HepG2 (cell line): Measurements from ENCODE around the gene LRRC34. TPM values are rescaled to one million over a fixed set of nuclear protein-coding genes. Genes with fewer than 3 reads are reported as not detected.

ENCODE experiments used
- ATAC-seq: fragments of 200-7000 bp; cut with Tn5 transposase; 3 replicates; pipeline ENCODE4 v1.9.1; 2020; ENCODE audit warnings: mild to moderate bottlenecking, moderate library complexity
- BruUV-seq: library from RNA; stranded (reverse); fragments of 400-500 nt; replicated peaks from 2 replicates; lab custom pipeline; 2021; lab: Mats Ljungman, UMichigan
- CTCF ChIA-PET: fragments of 300-600 bp; formaldehyde crosslinking; extraction: SDS; loops from one replicate; lab custom pipeline; 2021; ENCODE audit warnings: low total read pairs, inconsistent platforms, low intra/inter-chr PET ratio; lab: Yijun Ruan, JAX
- POLR2A ChIA-PET: fragments of 350-600 bp; sonication (Branson Sonifier 250); formaldehyde crosslinking; loops from one replicate; lab custom pipeline; 2020; ENCODE audit warnings: antibody characterized with exemption, inconsistent platforms; lab: Yijun Ruan, JAX
- DNase-seq: peaks from one replicate; pipeline ENCODE4 v3.0.0-alpha.2; 2015; ENCODE audit warnings: low spot score
- FAIRE-seq: peaks from 3 replicates; lab custom pipeline; 2011; peaks lifted over from hg19 to GRCh38; lab: Jason Lieb, UNC
- H2AFZ ChIP-seq: one replicate; pipeline ENCODE4 v1.6.1; 2011; ENCODE audit warnings: low read length, inconsistent platforms
- H3K27ac ChIP-seq: fragments of 300-600 bp; 3 replicates; pipeline ENCODE4 v1.8.0; 2011; ENCODE audit warnings: mixed run types, mild to moderate bottlenecking, mixed read lengths, low read length, inconsistent platforms; ENCODE audit not compliant: insufficient read depth; ENCODE audit errors: extremely low read length
- H3K27me3 ChIP-seq, 2 experiments: fragments of 200-600 bp in 1 of 2; 2 replicates in 1 of 2; 3 replicates in 1 of 2; pipeline versions ENCODE4 v1.6.0 to v1.8.0; 2011; ENCODE audit warnings: low read length in 2 of 2, mild to moderate bottlenecking in 2 of 2, moderate library complexity in 2 of 2, inconsistent platforms in 1 of 2; ENCODE audit not compliant: insufficient read depth in 2 of 2, control insufficient read depth in 1 of 2
- H3K36me3 ChIP-seq, 2 experiments: fragments of 200-600 bp in 1 of 2; replicated peaks in 1 of 2; 2 replicates in 1 of 2; 3 replicates in 1 of 2; pipeline versions ENCODE4 v1.5.1 to v1.8.0; 2011; ENCODE audit warnings: low read length in 2 of 2, inconsistent platforms in 1 of 2; ENCODE audit not compliant: insufficient read depth in 2 of 2, control insufficient read depth in 1 of 2
- H3K4me1 ChIP-seq: 2 replicates; pipeline ENCODE4 v1.5.1; 2012; ENCODE audit warnings: low read length, inconsistent platforms; ENCODE audit not compliant: insufficient read depth
- H3K4me2 ChIP-seq: 2 replicates; pipeline ENCODE4 v1.6.0; 2011; ENCODE audit warnings: low read depth, low read length, inconsistent platforms
- H3K4me3 ChIP-seq, 3 experiments: fragments of 200-600 bp in 1 of 3; sonication (generic), shearing (Covaris generic) in 1 of 3; replicated peaks in 1 of 3; 2 replicates each; pipeline ENCODE4 v1.5.1; 2011 to 2016; ENCODE audit warnings: low read length in 3 of 3, inconsistent platforms in 2 of 3, low read depth in 2 of 3, mild to moderate bottlenecking in 2 of 3, control low read depth in 1 of 3, mixed read lengths in 1 of 3; ENCODE audit not compliant: insufficient read depth in 1 of 3
- H3K79me2 ChIP-seq: one replicate; pipeline ENCODE4 v1.6.1; 2011; ENCODE audit warnings: low read length, inconsistent platforms; ENCODE audit not compliant: insufficient read depth
- H3K9ac ChIP-seq: 2 replicates; pipeline ENCODE4 v1.6.0; 2011; ENCODE audit warnings: mild to moderate bottlenecking, low read depth, low read length, inconsistent platforms; ENCODE audit not compliant: insufficient read depth
- H3K9me3 ChIP-seq: 2 replicates; pipeline ENCODE4 v1.5.1; 2012; ENCODE audit warnings: mild to moderate bottlenecking, low read length
- H4K20me1 ChIP-seq: 2 replicates; pipeline ENCODE4 v1.6.0; 2011; ENCODE audit warnings: inconsistent platforms, mild to moderate bottlenecking, low read length, moderate library complexity; ENCODE audit not compliant: insufficient read depth
- BHLHE40 ChIP-seq: IDR thresholded peaks from 2 replicates; pipeline ENCODE4 v1.6.1; 2011; ENCODE audit warnings: low read length, improper control_type of control experiment
- DZIP1 ChIP-seq: sonication (generic); formaldehyde crosslinking; IDR thresholded peaks from 2 replicates; pipeline ENCODE4 v1.5.0; 2020; ENCODE audit warnings: mild to moderate bottlenecking, missing genetic modification reagents
- FLYWCH1 ChIP-seq: sonication (generic); formaldehyde crosslinking; IDR thresholded peaks from 2 replicates; pipeline ENCODE4 v1.8.1; 2023; ENCODE audit warnings: mild to moderate bottlenecking, missing genetic modification reagents
- GLI4 ChIP-seq: sonication (generic); formaldehyde crosslinking; IDR thresholded peaks from 2 replicates; pipeline ENCODE4 v1.5.1; 2020; ENCODE audit warnings: missing genetic modification reagents, mild to moderate bottlenecking, moderate library complexity, borderline replicate concordance
- HINFP ChIP-seq: sonication (generic); formaldehyde crosslinking; IDR thresholded peaks from 2 replicates; pipeline ENCODE4 v1.4.0; 2020; ENCODE audit warnings: low read depth, mild to moderate bottlenecking, missing genetic modification reagents
- NR1H2 ChIP-seq: sonication (generic); formaldehyde crosslinking; IDR thresholded peaks from 2 replicates; pipeline ENCODE4 v1.8.1; 2022; ENCODE audit warnings: low read depth, missing genetic modification reagents, borderline replicate concordance
- PCBP2 ChIP-seq: fragments of 200-400 bp; formaldehyde crosslinking; optimal IDR thresholded peaks from 2 replicates; pipeline ENCODE3; 2018; ENCODE audit warnings: low read length, low read depth; ENCODE audit not compliant: poor library complexity, severe bottlenecking
- RFXANK ChIP-seq: IDR thresholded peaks from 2 replicates; pipeline ENCODE4 v1.6.1; 2016
- SMARCC2 ChIP-seq: fragments of 450-650 bp; IDR thresholded peaks from 2 replicates; pipeline ENCODE4 v1.6.1; 2017; ENCODE audit warnings: antibody characterized with exemption, mild to moderate bottlenecking
- SOX5 ChIP-seq: IDR thresholded peaks from 2 replicates; pipeline ENCODE4 v1.6.1; 2016; ENCODE audit warnings: borderline replicate concordance
- U2AF1 ChIP-seq: fragments of 200-400 bp; formaldehyde crosslinking; optimal IDR thresholded peaks from 2 replicates; pipeline ENCODE3; 2017; ENCODE audit warnings: mild to moderate bottlenecking, low read depth, low read length
- UBTF ChIP-seq: sonication (generic); formaldehyde crosslinking; IDR thresholded peaks from 2 replicates; pipeline ENCODE4 v1.4.0; 2020; ENCODE audit warnings: mild to moderate bottlenecking, missing genetic modification reagents
- WGBS: methylation state at CpG from one replicate; pipeline ENCODE4 v1.1.6; 2017; ENCODE audit warnings: low lambda C conversion rate; 5-methylcytosine and 5-hydroxymethylcytosine counted together
- in situ Hi-C: cut with HindIII; loops from 2 replicates; pipeline ENCODE4 v1.10.0; 2017; ENCODE audit warnings: low pct_unique_long_range_greater_than_20kb; ENCODE audit not compliant: extremely low pct_ligation_motif_present
- intact Hi-C: fragments of 100-400 bp; cut with micrococcal nuclease; formaldehyde crosslinking; loops from one replicate; pipeline ENCODE4 v1.10.0; 2022; ENCODE audit not compliant: unreplicated experiment
- polyA plus RNA-seq, 8 experiments: library from polyadenylated mRNA; depleted of rRNA in 3 of 8; stranded (reverse) in 7 of 8; unstranded in 1 of 8; fragments of >200 nt; fragmentation: Illumina TruSeq in 4 of 8; extraction: Trizol in 4 of 8; gene quantifications; 2 replicates each; pipeline versions ENCODE4 v1.2.1 to v1.2.3, GENCODE V29; 2011 to 2016; ENCODE audit warnings: low read depth in 4 of 8, missing spikeins in 1 of 8, mixed read lengths in 1 of 8; ENCODE audit not compliant: insufficient read depth in 1 of 8
- total RNA-seq, 5 experiments: library from RNA; depleted of rRNA; stranded (reverse); fragments of >200 nt; fragmentation: Illumina TruSeq; extraction: Trizol; gene quantifications; 2 replicates each; pipeline ENCODE4 v1.2.3, GENCODE V29; 2016; ENCODE audit warnings: low read depth in 1 of 5

The LRRC34 gene
- total and polyA plus RNA-seq, 2 of the 13 experiments (the other 11 are each of a cell fraction or from before 2014, with no cell fraction given) = not detected

GRCh38 chr3:169754711-169755110, 58.0 kb downstream of the LRRC34 start (continued):
- TF ChIP-seq UBTF (no peak), DZIP1 (CRISPR knock-in tag) (no peak), SMARCC2 (no peak), FLYWCH1 (CRISPR knock-in tag) (no peak), SOX5 (no peak), PCBP2 (no peak), BHLHE40 (no peak), NR1H2 (CRISPR knock-in tag) (no peak)

- no TSS peak for BruUV-seq
- Histone ChIP-seq H3K79me2 (no peaks in the 10 kb centered on the region), H2AFZ (no peak overlapping the region), H3K27me3 (no peaks in the 10 kb centered on the region; a peak in 1 of 5 replicates)
- in situ Hi-C loops (no loop called here), intact Hi-C loops (no loop called here)
- CTCF ChIA-PET = no interaction called here
- POLR2A ChIA-PET = no interaction called here
- FAIRE-seq = no peak
- no peak for DNase-seq
- TF ChIP-seq HINFP (CRISPR knock-in tag) (no peak), U2AF1 (no peak), GLI4 (CRISPR knock-in tag) (no peak), RFXANK (CRISPR knock-in tag) (no peak)
- TF ChIP-seq, all 625 proteins: peak for 0
- H3K9ac ChIP-seq = no peak overlapping the region
- no peaks in the 10 kb centered on the region for H3K9me3 ChIP-seq
- peaks cover 23% of the 10 kb centered on the region for H3K4me1 ChIP-seq
- no peaks in the 10 kb centered on the region for H3K36me3 ChIP-seq
- H3K4me3 ChIP-seq = no peak overlapping the region
- H3K27ac ChIP-seq = no peak overlapping the region
- no peak for ATAC-seq
- 36% methylated on average over 2 of the region's 2 CpGs for WGBS
- no peaks in the 10 kb centered on the region for H4K20me1 ChIP-seq
- no peak overlapping the region for H3K4me2 ChIP-seq
Measured at GRCh38 chr3:169751875-169752274, 60.8 kb downstream of the LRRC34 start.
